Smooth muscle cell (in vitro differentiated cells): ENCODE data around the gene TRIM46. TPM values are rescaled to one million over a fixed set of nuclear protein-coding genes. Genes with fewer than 3 reads are reported as not detected.
"Not testable (repeated sequence)": the region's sequence is repeated elsewhere in the genome, so short reads cannot be mapped to it uniquely, and the experiment has no call there.

ENCODE experiments used
- DNase-seq: peaks from one replicate; lab custom pipeline; 2025; ENCODE audit not compliant: unreplicated experiment; lab: John Stamatoyannopoulos, UW
- H2AFZ ChIP-seq: fragments of 200-600 bp; sonication (generic); 2 replicates; pipeline ENCODE4 v1.6.0; 2016; ENCODE audit warnings: antibody characterized with exemption, low read depth, mild to moderate bottlenecking
- H3F3A ChIP-seq: fragments of 200-600 bp; sonication (generic); 2 replicates; pipeline ENCODE4 v1.6.0; 2017; ENCODE audit warnings: antibody characterized with exemption, low read depth
- H3K27ac ChIP-seq: fragments of 200-600 bp; sonication (generic); 2 replicates; pipeline ENCODE4 v1.5.1; 2016; ENCODE audit warnings: low read depth, mild to moderate bottlenecking
- H3K27me3 ChIP-seq: fragments of 200-600 bp; sonication (generic); 2 replicates; pipeline ENCODE4 v1.6.1; 2016; ENCODE audit warnings: low read depth, mild to moderate bottlenecking
- H3K36me3 ChIP-seq: fragments of 200-600 bp; sonication (generic); 2 replicates; pipeline ENCODE4 v1.5.1; 2016; ENCODE audit warnings: low read depth
- H3K4me1 ChIP-seq: fragments of 200-600 bp; sonication (generic); 2 replicates; pipeline ENCODE4 v1.5.1; 2016; ENCODE audit warnings: low read depth
- H3K4me2 ChIP-seq: fragments of 200-600 bp; sonication (generic); 2 replicates; pipeline ENCODE4 v1.6.0; 2016; ENCODE audit warnings: mild to moderate bottlenecking
- H3K4me3 ChIP-seq: fragments of 200-600 bp; sonication (generic); 2 replicates; pipeline ENCODE4 v1.5.1; 2016; ENCODE audit warnings: mild to moderate bottlenecking
- H3K79me2 ChIP-seq: fragments of 200-600 bp; sonication (generic); 2 replicates; pipeline ENCODE4 v1.6.0; 2016; ENCODE audit warnings: low read depth, mild to moderate bottlenecking
- H3K9ac ChIP-seq: fragments of 200-600 bp; sonication (generic); 2 replicates; pipeline ENCODE4 v1.6.0; 2016; ENCODE audit warnings: low read depth
- H3K9me3 ChIP-seq: fragments of 200-600 bp; sonication (generic); replicated peaks from 2 replicates; pipeline ENCODE4 v1.5.1; 2016; ENCODE audit warnings: low read depth
- H4K20me1 ChIP-seq: fragments of 200-600 bp; sonication (generic); 2 replicates; pipeline ENCODE4 v1.6.0; 2016; ENCODE audit warnings: low read depth
- WGBS: methylation state at CpG from one replicate; pipeline ENCODE4 v1.1.7; 2016; ENCODE audit warnings: low lambda C conversion rate; 5-methylcytosine and 5-hydroxymethylcytosine counted together
- polyA plus RNA-seq: library from polyadenylated mRNA; unstranded; fragments of >200 nt; fragmentation: Nextera tagmentation; extraction: Ambion mirVana; gene quantifications from 2 replicates; pipeline ENCODE4 v1.2.1, GENCODE V29; 2016
- total RNA-seq: library from RNA; depleted of rRNA; stranded (reverse); fragments of >200 nt; gene quantifications from 2 replicates; pipeline ENCODE4 v1.2.3, GENCODE V29; 2014
- TF ChIP-seq, protein P1 (sequence below): fragments of 200-600 bp; sonication (generic); IDR thresholded peaks from 2 replicates; pipeline ENCODE4 v1.5.1; 2017; ENCODE audit warnings: borderline replicate concordance, mild to moderate bottlenecking, antibody characterized with exemption; ENCODE audit not compliant: insufficient read depth, poor library complexity, severe bottlenecking

The TRIM46 gene
- total and polyA plus RNA-seq, 2 experiments from 2014 or later = 3.6 to 3.8 TPM

- WGBS = 41% methylated on average over 19 of the region's 27 CpGs
- H4K20me1 ChIP-seq = no peaks in the 10 kb centered on the region
- TF ChIP-seq, protein P1, sequence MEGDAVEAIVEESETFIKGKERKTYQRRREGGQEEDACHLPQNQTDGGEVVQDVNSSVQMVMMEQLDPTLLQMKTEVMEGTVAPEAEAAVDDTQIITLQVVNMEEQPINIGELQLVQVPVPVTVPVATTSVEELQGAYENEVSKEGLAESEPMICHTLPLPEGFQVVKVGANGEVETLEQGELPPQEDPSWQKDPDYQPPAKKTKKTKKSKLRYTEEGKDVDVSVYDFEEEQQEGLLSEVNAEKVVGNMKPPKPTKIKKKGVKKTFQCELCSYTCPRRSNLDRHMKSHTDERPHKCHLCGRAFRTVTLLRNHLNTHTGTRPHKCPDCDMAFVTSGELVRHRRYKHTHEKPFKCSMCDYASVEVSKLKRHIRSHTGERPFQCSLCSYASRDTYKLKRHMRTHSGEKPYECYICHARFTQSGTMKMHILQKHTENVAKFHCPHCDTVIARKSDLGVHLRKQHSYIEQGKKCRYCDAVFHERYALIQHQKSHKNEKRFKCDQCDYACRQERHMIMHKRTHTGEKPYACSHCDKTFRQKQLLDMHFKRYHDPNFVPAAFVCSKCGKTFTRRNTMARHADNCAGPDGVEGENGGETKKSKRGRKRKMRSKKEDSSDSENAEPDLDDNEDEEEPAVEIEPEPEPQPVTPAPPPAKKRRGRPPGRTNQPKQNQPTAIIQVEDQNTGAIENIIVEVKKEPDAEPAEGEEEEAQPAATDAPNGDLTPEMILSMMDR = no peak
These were observed 7.0 kb upstream of the TRIM46 start for GRCh38 chr1:155166471-155167165.

GRCh38 chr1:155167166-155168104 is 6.2 kb upstream of the TRIM46 start:
- TF ChIP-seq, protein P1 = peak; percentile 93
- H3K4me3 ChIP-seq = peak overlapping the region; percentile 27
- H3K4me1 ChIP-seq = peaks cover 13% of the 10 kb centered on the region
- WGBS = 11% methylated on average over 26 of the region's 28 CpGs
- no peaks in the 10 kb centered on the region for H4K20me1 ChIP-seq
- H3K4me2 ChIP-seq = peak overlapping the region; percentile 60
- H3K9me3 ChIP-seq = no peaks in the 10 kb centered on the region
- no peak overlapping the region for H2AFZ ChIP-seq
- H3K27ac ChIP-seq = no peak overlapping the region
- H3K79me2 ChIP-seq = peaks cover 16% of the 10 kb centered on the region
- peak; percentile 46 for DNase-seq
- H3K27me3 ChIP-seq = no peaks in the 10 kb centered on the region
- no peak overlapping the region for H3K9ac ChIP-seq
- H3F3A ChIP-seq = no peaks in the 10 kb centered on the region
- no peaks in the 10 kb centered on the region for H3K36me3 ChIP-seq

More at GRCh38 chr1:155166471-155167165, 7.0 kb upstream of the TRIM46 start:
- H3K36me3 ChIP-seq = no peaks in the 10 kb centered on the region
- no peaks in the 10 kb centered on the region for H3K9me3 ChIP-seq
- no peak overlapping the region for H3K4me3 ChIP-seq
- H3K79me2 ChIP-seq = peaks cover 9% of the 10 kb centered on the region
- no peak overlapping the region for H3K9ac ChIP-seq
- no peak overlapping the region for H3K4me2 ChIP-seq
- H3K27me3 ChIP-seq = no peaks in the 10 kb centered on the region
- DNase-seq = no peak
- H2AFZ ChIP-seq = no peak overlapping the region
- H3K4me1 ChIP-seq = peaks cover 8% of the 10 kb centered on the region
- no peak overlapping the region for H3K27ac ChIP-seq
- H3F3A ChIP-seq = no peaks in the 10 kb centered on the region

- H3K9ac ChIP-seq = not testable (repeated sequence)
These were observed 5.6 kb upstream of the TRIM46 start for GRCh38 chr1:155168105-155168445.

DNA sequence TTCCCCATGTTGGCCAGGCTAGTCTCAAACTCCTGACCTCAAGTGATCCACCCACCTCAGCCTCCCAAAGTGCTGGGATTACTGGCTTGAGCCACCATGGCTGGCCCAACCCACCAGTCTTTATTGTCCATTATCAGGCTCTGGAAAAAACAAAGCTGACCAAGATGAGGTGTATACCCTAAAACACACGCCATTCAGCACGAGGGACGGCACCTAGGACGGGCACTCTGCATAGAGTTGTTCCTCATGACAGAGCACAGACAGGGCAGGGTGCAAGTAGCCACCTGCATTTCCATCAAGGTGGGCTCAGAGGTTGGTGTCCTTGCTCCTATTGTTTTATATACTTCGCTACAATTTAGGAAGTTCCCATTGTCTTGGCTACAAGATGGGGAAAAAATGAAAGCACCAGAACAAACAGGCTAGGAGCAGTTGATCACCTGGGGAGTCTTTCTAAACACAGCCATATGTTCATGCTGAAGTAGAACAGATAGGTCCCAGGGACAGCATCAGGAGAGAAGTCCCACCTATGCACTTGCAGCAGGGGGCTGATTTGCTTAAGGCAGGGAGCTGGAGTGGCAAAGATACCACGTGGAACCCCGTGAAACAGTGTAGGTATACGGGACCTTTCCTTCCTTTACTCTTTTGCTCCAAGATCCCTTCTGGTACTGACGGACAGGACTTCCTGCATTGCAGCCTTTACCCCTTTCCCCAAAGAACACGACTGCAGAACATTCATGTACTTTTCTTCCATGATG is 5.0 kb upstream of the TRIM46 start:
- no peak overlapping the region for H2AFZ ChIP-seq
- no peaks in the 10 kb centered on the region for H3K27me3 ChIP-seq
- no peaks in the 10 kb centered on the region for H3K36me3 ChIP-seq
- no peaks in the 10 kb centered on the region for H3K9me3 ChIP-seq
- H3K4me2 ChIP-seq = no peak overlapping the region
- H3K27ac ChIP-seq = no peak overlapping the region
- peaks cover 13% of the 10 kb centered on the region for H3K4me1 ChIP-seq
- WGBS = 97% methylated on average over 10 of the region's 10 CpGs
- no peaks in the 10 kb centered on the region for H3F3A ChIP-seq
- TF ChIP-seq, protein P1 = no peak
- H3K9ac ChIP-seq = no peak overlapping the region
- H4K20me1 ChIP-seq = no peaks in the 10 kb centered on the region
- no peak for DNase-seq
- no peak overlapping the region for H3K4me3 ChIP-seq
- peaks cover 16% of the 10 kb centered on the region for H3K79me2 ChIP-seq

More at GRCh38 chr1:155168105-155168445, 5.6 kb upstream of the TRIM46 start:
- H3K27me3 ChIP-seq, DNase-seq, H3K27ac ChIP-seq, H4K20me1 ChIP-seq, H3F3A ChIP-seq, H3K9me3 ChIP-seq, H3K4me3 ChIP-seq, H2AFZ ChIP-seq, H3K36me3 ChIP-seq: not testable (repeated sequence)
- peaks cover 13% of the 10 kb centered on the region for H3K4me1 ChIP-seq
- peak overlapping the region; percentile 60 for H3K4me2 ChIP-seq
- peaks cover 16% of the 10 kb centered on the region for H3K79me2 ChIP-seq
- 67% methylated on average over 4 of the region's 4 CpGs for WGBS
